HG02759 (cell line): ENCODE data around the gene EGFL7.

Experiments
- ATAC-seq: cut with Tn5 transposase; IDR thresholded peaks from one replicate; pipeline ENCODE4 v1.9.1; 2021; ENCODE audit warnings: mild to moderate bottlenecking, moderate library complexity; ENCODE audit not compliant: unreplicated experiment

Gene EGFL7

GRCh38 chr9:136671646-136672430 is 9.1 kb downstream of the EGFL7 start:
- no peak for ATAC-seq

DNA sequence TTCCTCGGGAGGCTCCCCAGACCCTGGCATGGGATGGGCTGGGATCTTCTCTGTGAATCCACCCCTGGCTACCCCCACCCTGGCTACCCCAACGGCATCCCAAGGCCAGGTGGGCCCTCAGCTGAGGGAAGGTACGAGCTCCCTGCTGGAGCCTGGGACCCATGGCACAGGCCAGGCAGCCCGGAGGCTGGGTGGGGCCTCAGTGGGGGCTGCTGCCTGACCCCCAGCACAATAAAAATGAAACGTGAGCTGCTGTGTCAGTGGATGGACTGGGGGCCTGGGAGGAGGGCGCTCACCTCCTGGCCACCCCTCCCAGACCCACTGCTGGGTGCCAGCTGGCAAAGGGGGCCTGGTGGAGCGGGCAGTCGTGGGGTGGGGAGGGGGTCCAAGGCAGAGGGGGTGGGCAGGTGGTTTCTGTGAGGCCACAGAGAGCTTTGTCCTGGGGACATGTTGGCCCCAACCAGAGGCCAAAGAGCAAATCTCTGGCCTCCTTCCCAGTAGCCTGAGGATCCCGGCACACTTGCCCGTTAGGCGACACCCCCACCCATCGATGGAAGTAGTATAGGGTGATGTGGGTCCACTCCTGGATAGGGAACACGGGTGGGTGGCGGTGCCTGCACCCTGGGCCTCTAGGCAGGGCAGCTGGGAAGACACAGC is 9.8 kb downstream of the EGFL7 start:
- no peak for ATAC-seq

DNA sequence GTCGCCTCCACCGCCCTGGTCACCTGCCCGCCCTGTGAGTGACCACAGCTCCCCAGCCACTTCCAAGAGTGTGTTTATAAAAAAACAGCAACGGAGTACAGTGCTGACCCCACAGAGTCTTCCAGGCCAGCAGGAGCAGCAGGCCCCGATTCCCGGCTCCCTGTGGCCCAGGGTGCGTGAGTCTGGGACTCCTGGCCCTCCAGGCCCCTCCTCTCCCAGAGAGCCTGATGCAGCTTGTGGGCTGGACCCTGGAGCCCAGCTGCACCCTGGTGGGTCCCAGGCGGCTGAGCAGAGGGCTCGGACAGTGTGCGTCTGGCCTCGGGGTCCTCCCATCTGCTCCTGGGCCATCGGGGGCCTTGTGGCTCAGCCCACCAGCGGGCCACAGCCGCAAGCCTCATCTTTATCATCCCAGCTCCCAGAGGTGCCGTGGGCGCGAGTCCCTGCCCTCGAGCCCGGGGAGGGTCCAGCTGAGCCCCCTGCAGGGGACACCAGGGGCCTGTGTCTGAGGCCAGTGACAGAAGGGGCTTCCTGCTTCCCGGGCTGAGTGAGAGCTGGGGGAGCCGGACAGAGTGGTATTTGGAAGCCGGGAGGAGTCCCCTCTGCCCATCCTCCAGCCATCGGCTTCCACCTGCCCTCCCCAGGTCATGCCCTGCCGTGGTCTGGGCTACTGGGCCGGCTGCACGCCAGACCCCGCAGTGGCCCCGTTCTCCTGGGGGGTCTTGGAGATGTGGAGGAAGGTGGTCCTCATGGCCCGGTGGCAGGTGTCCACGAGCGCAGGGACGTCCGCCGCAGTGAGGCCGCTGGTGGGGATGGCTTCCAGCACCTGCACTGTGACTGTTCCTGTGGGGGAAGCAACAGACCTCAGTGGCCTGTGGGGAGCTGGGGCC is 10.6 kb downstream of the EGFL7 start:
- ATAC-seq, result no peak

GRCh38 chr9:136673975-136674785 is 11.5 kb downstream of the EGFL7 start:
- ATAC-seq, result no peak

DNA sequence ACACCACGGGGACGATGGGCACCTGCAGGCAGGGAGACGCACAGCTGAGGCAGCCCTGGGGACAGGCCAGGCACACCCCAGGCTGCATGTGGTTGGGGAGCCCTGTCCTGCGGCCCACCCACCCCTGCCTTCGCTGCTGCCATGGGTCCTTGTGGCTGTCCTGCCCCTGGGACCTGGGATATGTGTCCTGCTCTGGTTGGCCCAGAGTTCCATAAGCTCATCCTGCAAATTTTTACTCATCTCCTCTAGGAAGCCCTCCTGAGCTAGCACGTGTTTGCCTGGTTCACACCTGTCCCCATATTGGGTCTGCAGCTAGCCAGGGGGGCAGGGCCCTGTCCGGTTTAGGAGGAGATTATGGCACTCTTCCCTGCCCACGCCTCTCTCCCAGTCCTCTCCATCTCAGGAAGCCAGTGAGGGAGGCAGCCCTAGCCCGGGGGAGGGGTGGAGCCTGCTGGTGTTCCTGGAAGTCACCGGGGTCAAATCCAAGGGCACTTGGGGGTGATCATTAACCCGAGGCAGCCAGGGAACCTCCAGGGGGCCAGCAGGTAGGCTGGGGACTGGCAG is 12.2 kb downstream of the EGFL7 start:
- no peak for ATAC-seq

- ATAC-seq, result no peak
Measured at GRCh38 chr9:136675477-136676296, 13.0 kb downstream of the EGFL7 start.

- ATAC-seq, result no peak
Measured at GRCh38 chr9:136676297-136676794, 13.6 kb downstream of the EGFL7 start.

DNA sequence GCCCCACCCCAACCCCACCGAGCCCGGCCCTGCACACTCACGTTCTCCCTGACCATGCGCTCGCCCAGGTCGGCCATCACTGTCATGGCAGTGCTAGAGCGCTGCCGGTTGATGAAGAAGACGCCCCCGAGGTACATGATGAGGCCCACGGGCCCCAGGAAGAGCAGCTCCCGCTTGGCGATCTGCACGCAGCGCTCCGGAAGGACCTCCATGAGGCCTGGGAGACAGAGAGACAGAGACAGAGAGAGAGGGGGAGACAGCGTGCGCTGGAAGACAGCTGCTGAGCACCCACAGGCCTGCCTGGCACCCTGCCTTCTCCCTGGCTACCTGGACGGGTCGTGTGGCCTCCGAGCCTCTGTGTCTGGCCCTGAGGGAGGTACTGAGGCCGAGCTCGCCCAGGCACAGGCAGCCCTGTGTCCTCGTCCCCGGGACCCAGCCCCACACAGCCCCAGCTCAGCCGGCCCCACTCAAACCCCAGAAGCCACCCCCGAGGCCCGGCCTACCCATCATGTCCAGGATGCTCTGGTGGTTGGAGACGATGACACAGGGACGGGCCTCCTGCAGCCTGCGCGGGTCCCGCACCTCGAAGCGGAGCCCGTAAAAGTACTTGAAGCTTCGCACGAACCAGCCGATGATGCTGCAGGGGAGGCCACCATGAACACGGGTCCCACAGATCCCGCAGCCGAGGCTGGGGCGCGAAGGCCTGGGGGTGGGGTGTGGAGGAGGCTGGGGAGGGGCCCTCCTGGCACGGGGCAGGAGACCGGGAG is 14.4 kb downstream of the EGFL7 start:
- no peak for ATAC-seq

- ATAC-seq, result no peak
Measured at GRCh38 chr9:136678034-136678433, 15.3 kb downstream of the EGFL7 start.

GRCh38 chr9:136678624-136679023 is 15.9 kb downstream of the EGFL7 start:
- ATAC-seq, result no peak

DNA sequence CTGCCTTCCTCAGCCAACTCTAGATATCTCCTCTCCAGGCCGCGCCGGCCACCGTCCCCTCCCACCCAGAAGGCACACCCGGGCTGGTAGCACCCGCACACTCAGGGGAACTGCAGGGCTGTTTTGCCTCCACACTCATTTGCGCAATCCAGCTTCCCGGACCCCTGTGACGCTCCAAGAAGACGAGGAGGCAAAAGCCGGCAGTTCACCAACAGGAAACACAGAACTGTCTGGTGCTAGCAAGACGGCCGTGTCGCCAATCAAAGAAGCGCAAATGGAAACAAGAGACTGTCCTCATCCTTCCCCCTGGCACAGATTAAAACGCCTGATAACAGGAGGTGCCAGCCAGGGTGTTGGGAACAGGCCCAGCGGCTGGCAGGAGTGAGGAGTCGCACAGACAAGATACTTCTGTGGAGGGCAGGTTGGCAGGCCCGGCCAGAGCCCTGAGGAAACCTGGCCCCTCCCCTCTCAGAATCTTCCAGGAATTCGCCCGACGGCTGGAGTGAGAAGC is 16.8 kb downstream of the EGFL7 start:
- ATAC-seq, result no peak

DNA sequence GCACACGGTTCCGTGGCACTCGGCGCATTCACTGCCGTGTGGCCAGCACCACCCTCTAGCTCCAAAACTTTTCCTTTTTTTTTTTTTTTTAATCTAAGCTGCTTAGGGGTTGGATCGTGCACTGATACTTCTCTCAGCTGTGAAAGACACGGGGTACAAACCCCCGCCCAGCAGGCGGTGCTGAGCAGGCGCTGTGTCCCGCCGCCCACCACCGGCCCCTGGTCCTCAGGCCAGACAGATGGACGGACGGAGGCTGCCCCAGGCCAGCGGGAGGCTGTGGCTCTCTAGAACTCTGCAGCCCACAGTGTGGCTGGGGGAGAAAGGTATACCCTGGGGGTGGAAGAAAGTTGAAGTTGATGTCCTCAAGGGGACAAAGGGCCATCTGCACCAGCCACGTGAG is 18.3 kb downstream of the EGFL7 start:
- ATAC-seq, result no peak

GRCh38 chr9:136681945-136682699 is 19.4 kb downstream of the EGFL7 start:
- no peak for ATAC-seq

- no peak for ATAC-seq
Measured at GRCh38 chr9:136682710-136683109, 20.0 kb downstream of the EGFL7 start.

DNA sequence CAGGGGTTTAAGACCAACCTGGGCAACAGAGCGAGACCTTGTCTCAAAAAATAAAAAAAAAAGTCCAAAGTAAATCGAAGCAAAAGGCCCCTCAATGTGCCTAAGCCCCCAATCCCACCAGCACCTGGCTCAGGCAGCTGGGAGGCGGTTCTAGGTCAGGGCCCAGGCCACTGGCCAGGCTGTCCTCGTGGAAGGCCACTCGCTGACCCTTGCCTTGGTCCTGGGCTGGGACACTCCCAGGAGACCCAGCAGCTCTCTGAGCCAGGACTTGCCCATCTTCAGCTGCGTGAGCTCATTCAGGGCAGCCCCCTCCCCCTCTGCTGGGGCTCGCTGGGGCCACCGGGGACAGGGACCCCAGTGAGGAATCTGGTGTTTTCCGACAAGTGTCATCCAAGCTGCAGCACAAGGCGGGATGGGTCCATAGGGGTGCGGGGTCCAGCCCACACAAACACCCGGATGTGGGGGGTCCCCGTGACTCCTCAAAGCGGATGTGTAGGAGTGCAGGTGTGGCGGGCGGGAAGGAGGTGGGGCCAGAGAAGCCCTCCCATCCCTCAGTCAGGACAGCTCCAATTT is 20.5 kb downstream of the EGFL7 start:
- ATAC-seq, result no peak

GRCh38 chr9:136683755-136684154 is 21.0 kb downstream of the EGFL7 start:
- no peak for ATAC-seq

DNA sequence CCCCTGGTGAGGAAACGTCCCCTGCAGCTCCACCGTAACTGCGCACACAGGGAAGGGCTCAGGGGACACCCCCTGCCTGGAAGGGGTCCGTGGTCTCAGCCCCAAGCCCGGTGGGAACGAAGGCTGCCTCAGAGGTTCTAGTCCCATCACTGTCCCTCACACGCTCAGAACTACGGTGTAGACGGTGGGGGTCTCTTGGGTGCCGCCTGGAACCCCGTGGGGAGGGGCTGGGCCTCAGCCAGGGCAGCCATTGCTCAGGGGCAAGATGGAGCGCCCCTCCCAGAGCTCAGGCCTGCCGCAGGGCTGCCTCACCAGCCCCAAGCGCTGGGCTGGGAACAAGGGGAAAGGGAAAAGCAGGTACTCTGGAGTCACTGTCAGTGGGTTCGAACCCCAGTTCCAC is 21.6 kb downstream of the EGFL7 start:
- ATAC-seq, result no peak
